ENCODE data around the gene SEMA3E. TPM values are rescaled to one million over a fixed set of nuclear protein-coding genes. Genes with fewer than 3 reads are reported as not detected.

The SEMA3E gene
- total and polyA plus RNA-seq, 9 of the 15 experiments (the other 6 are each of a cell fraction or from before 2014, with no cell fraction given): 0.01 to 1.4 (median 0.14) TPM; not detected in 2

DNA sequence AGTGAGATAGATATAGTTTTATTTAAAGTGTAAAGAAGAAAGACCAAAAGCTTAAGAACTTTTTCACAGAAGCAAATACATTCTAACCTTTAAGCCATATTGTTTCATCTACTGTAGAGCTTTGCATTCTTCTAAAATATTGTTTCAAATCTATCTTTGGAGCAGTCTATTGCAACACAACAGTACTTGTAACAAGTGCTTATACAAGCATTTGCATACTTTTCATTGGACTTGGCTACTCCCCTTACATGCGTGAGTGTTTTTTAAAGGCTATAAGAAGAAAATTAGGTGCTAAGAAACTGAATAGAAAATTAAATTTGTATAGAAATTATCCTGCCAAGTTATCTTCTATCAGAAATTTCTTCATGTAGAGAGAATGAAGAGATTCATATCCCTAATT is 45.3 kb downstream of the SEMA3E start (continued):
- TF ChIP-seq ZNF655 (CRISPR knock-in tag; IDR thresholded peaks at IDR 0.05) (no peak), ZNF764 (CRISPR knock-in tag; IDR thresholded peaks at IDR 0.05; ENCODE audit: low read depth) (no peak)

- Histone ChIP-seq H3K4me1 (replicated peaks in 1 of 2; ENCODE audit: control insufficient read depth in 2 of 2, insufficient read depth in 2 of 2, low read length in 2 of 2) (no peaks in the 10 kb centered on the region), H3K9me1 (ENCODE audit: control insufficient read depth, insufficient read depth, low read length) (no peaks in the 10 kb centered on the region), H3K27me3 (ENCODE audit: control insufficient read depth in 2 of 2, insufficient read depth in 2 of 2, low read length in 2 of 2) (no peaks in the 10 kb centered on the region), H3K36me3 (ENCODE audit: control insufficient read depth, insufficient read depth, low read length) (no peaks in the 10 kb centered on the region), H3K27ac (ENCODE audit: extremely low read depth, low read depth, low read length) (no peak overlapping the region), H3K4me2 (ENCODE audit: insufficient read depth, low read length) (no peak overlapping the region), H3K79me2 (ENCODE audit: control insufficient read depth, insufficient read depth, low read length) (no peaks in the 10 kb centered on the region), H3K9me3 (replicated peaks; ENCODE audit: control insufficient read depth, insufficient read depth, low read depth, low read length) (no peaks in the 10 kb centered on the region; the same call in 1 of the 2 replicates), H3K9ac (ENCODE audit: insufficient read depth in 1 of 2, low read depth in 2 of 2, low read length in 2 of 2) (no peak overlapping the region), H4K20me1 (replicated peaks; ENCODE audit: control insufficient read depth, insufficient read depth, low read length) (no peaks in the 10 kb centered on the region), H2AFZ (ENCODE audit: low read depth, low read length) (no peak overlapping the region), H3K4me3 (no peak overlapping the region)
- 0% methylated on average over 1 of the region's 1 CpG for WGBS (ENCODE audit: insufficient coverage, low coverage, missing lambda C conversion rate)
- BruUV-seq (replicated peaks): no TSS peak
- in situ Hi-C loops (cut with MboI) (no loop called here), intact Hi-C loops (cut with micrococcal nuclease) (no loop called here)
- ChIA-PET CTCF (ENCODE audit: low intra/inter-chr PET ratio) (no interaction called here), POLR2A (no interaction called here)
- FAIRE-seq: no peak
- no peak for DNase-seq (ENCODE audit: extremely low read depth in 1 of 4, low spot score in 3 of 4)
- no peak for ATAC-seq
- TF ChIP-seq, protein P1, sequence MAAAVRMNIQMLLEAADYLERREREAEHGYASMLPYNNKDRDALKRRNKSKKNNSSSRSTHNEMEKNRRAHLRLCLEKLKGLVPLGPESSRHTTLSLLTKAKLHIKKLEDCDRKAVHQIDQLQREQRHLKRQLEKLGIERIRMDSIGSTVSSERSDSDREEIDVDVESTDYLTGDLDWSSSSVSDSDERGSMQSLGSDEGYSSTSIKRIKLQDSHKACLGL (CRISPR knock-in tag; IDR thresholded peaks at IDR 0.05; ENCODE audit: borderline replicate concordance, poor library complexity, severe bottlenecking): no peak
- no peak for TF ChIP-seq ZNF133 (CRISPR knock-in tag; IDR thresholded peaks at IDR 0.05)
- TF ChIP-seq ZNF12 (CRISPR knock-in tag; IDR thresholded peaks at IDR 0.05): no peak
- TF ChIP-seq BRCA1 (IDR thresholded peaks at IDR 0.05): no peak
- TF ChIP-seq BRCA1 (CRISPR knock-in tag; IDR thresholded peaks at IDR 0.05): no peak
- TF ChIP-seq MIER1 (IDR thresholded peaks at IDR 0.05; ENCODE audit: low read depth): no peak
- TF ChIP-seq NR2F6 (CRISPR knock-in tag; IDR thresholded peaks at IDR 0.05): no peak
- TF ChIP-seq SREBF2 (CRISPR knock-in tag; IDR thresholded peaks at IDR 0.05): no peak
- TF ChIP-seq ATF2 (CRISPR knock-in tag; IDR thresholded peaks at IDR 0.05): no peak
- no peak for TF ChIP-seq ZNF239 (CRISPR knock-in tag; IDR thresholded peaks at IDR 0.05)
Measured at GRCh38 chr7:83599131-83599530, 49.8 kb downstream of the SEMA3E start.
